Adipose tissue (tissue), 3 donors: ENCODE measurements around the gene AKNA. TPM values are rescaled to one million over a fixed set of nuclear protein-coding genes. Genes with fewer than 3 reads are reported as not detected.
"Not testable (repeated sequence)": the region's sequence is repeated elsewhere in the genome, so short reads cannot be mapped to it uniquely, and the experiment has no call there.

Source experiments
- H3K27ac ChIP-seq: one replicate; pipeline ENCODE4 v1.5.1; 2013; ENCODE audit warnings: low read depth, low read length
- WGBS, 3 donors: extraction: QIAGEN DNeasy Blood & Tissue Kit; methylation state at CpG; one replicate each; pipeline ENCODE4 v1.1.7; 2013; 5-methylcytosine and 5-hydroxymethylcytosine counted together
- polyA plus RNA-seq, 3 donors: library from polyadenylated mRNA; stranded (reverse); fragments of 200-250 nt; gene quantifications; one replicate each; pipeline ENCODE4 v1.2.3, GENCODE V29; 2013
- donor health status: healthy with polysubstance abuse.
- donor health status: Bipolar disorder and iron deficiency.
- donor health status: healthy.

The AKNA gene
- polyA plus RNA-seq, 3 donors: 10.3 to 25.5 (median 22.3) TPM

DNA sequence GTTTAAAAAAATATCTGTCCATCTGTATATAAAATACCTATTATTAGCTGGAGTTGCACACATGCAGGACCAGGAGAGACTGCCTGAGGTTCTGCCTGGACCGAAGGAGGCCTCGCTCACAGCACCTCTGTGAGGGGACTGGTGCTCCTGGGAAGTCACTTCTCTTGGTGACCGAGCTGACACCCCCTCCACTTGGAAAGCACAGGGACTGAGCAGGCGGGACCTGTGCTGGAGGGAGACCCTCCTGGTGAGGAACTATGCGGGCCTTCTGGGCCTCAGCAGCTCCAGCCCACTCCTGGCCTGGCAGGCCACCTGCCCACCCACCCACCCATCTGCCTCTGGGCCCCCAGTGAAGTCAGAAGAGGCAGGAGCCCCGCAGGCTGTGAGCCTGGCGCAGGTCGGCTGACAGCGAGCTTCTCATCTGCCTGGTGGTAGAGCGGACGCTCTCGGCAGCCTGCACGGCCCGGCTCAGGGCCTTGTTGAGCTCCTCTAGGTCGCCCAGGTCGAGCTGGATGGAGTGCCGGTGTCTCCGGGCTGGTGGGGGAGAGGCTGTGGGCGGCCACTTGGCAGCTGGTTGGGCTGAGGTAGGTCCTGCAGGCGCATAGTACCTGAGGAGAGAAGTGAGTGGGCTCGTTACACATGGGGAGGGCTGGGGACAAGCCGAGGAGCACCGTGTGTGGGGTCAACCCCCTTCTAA, 50.9 kb downstream of the AKNA start:
- 89 to 93% (median 89%) methylated on average over 21 to 23 of the region's 23 CpGs for WGBS, 3 donors
- no peak overlapping the region for H3K27ac ChIP-seq

DNA sequence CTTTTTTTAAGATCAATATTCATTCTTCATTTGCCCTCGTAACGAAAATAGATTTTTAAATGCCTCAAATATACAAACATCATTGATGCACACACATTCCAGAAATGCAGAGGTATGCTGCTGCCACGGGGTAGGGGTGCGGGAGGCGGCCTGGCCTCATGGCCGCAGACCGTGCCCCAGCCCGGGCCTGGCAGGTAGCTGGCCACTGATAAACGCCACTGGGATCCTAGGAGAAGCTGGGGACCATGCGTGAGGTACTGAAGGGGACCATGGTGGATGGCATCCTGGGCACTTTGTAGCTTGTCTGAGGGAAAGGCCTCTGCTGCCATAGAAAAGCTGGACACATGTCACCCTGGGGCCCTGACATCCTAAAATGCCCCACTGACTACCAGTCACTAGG, 51.6 kb downstream of the AKNA start:
- WGBS, 3 donors: 74 to 82% (median 80%) methylated on average over 10 of the region's 10 CpGs
- H3K27ac ChIP-seq: no peak overlapping the region

DNA sequence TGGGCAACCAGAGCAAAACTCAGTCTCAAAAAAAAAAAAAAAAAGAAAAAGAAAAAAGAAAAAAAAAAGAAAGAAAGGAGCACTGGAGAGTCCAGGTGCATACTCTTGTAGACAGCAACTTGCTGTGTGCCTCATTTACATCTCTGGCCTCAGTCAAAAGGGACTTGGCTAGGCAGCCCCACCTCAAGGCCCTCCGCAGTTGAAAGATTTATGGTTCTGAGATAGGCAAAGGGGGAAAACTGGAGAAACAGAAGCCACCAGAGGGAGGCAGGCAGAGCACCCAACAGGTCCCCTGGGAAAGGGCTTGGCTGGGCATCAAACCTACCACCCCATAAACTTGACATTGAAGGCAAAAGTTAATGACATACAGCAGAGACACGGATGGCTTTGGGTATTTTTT, 52.0 kb downstream of the AKNA start:
- 64 to 76% (median 72%) methylated on average over 2 of the region's 2 CpGs for WGBS, 3 donors
- H3K27ac ChIP-seq: no peak overlapping the region

DNA sequence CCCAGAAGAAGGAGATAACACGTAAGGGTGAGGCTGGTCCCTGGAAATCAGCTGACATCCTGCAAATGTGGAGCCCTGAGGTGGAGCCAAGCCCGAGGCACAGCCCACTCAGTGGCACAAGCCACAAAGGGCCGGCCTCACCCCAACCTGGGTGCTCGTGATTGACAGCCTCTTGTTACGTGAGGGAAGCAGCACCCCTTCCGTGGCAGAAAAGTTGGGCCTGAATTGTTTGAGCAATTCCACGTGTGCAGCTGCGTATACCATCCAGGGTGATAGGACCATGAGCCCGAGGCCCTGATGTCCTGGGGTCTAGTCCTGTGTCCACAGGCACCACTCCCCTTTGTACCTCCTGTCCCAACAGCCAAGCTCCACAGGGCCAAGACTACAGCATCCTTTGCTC, 53.3 kb downstream of the AKNA start:
- no peak overlapping the region for H3K27ac ChIP-seq
- WGBS, 3 donors: 90 to 95% (median 95%) methylated on average over 8 to 9 of the region's 9 CpGs

DNA sequence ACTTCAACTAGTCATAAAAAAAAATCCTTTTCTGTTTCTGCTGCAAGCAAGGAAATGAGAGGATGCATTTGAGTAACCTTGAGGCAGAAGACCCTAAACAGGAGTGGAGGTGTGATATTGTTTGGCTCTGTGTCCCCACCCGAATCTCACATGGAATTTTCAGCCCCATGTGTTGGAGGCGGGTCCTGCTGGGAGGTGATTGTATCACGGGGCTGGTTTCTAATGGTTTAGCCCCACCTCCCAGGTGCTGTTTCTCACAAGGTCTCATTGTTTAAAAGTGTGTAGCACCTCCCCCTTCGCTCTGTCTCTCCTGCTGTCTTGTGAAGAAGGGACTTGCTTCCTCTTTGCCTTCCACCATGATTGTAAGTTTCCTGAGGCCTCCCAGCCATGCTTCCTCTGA, 54.1 kb downstream of the AKNA start:
- not testable (repeated sequence) for H3K27ac ChIP-seq
- WGBS, 3 donors: 85 to 89% (median 86%) methylated on average over 2 to 3 of the region's 4 CpGs

DNA sequence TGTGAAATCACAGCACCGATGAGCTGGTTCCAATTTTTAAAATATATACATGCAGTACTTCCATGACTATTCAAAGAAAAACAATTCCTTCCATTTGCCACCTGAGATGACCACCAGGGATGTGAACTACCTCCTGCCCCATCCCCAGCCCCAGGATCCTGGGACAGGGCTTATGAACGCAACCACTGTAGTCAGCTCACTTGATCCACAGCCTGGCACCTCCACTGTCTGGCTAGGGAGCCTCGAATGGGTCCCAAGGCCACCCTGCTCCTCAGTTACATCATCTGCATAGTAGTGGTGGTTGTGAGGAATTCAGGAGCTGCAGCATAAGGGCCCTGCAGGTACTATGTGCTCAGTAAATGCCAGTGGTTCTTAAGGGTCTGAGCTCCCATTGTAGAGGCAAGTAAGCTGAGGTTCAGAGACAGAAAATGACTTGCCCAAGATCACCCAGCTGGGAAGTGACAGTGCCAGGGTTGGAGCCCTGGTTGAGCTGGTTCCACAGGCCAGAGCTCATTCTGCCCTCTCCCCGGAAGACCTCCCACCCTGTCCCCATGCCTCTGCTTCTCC, 55.2 kb downstream of the AKNA start:
- WGBS, 3 donors: 66 to 76% (median 71%) methylated on average over 4 of the region's 4 CpGs
- H3K27ac ChIP-seq: not testable (repeated sequence)

DNA sequence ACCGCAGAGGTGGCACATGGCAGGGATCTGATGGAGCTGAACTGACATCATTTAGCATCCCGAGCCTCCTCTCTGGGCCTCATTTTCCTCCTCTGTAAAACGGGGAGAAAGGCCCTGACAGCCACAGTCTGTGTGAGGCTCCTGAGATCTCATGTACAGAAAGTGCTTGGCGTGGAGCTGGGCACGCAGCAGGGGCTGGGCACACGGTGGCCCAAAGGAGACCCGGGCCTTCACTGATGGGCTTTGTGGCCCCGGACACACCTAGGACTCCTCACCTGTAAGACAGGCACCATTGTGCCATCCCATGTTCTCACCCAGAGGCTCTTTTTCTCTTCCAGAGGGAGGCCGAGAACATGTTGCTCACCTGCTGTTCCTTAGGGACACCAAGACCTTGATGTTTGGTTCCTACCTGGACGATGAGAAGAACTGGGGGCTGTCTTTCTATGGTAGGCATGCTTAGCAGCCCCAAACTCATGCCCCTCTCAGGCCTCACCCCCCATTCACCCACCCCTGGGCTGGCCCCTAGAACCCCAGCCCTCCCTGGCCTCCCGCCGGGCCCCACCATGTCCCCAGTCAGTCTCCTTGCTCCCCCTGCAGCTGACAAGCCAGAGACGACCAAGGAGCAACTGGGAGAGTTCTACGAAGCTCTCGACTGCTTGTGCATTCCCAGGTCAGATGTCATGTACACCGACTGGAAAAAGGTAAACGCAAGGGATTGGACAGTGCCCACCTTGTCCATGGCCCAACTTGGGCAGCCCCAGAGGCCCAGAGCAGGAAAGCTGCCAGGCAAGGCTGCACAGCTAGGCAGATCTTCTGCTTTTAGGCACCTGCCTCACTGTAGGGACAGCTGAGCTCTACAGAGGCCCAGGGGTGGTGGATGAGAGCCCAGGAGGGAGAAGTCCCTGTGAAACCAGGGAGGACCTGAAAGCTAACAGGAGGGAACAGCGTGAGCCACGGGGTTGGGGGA, 56.3 kb downstream of the AKNA start:
- 67 to 73% (median 71%) methylated on average over 15 of the region's 19 CpGs for WGBS, 3 donors
- H3K27ac ChIP-seq: not testable (repeated sequence)

DNA sequence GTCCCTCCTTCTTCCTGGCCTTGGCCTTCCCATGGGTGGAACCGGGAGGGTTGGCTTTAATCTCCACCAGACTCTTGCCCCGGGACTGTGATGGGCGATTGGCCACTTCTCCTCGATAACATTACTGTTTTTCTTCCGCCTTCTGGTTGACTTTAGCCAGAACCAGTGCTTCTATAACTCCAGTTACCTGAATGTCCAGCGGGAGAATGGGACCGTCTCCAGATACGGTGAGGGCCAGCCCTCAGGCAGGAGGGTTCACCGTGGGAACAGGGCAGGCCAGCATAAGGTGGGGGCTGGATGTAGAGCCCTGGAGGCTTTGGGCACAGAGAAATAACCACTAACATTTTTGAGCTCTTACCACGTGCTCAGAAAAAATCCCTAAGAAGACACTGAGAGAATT, 57.1 kb downstream of the AKNA start:
- WGBS, 3 donors: 66 to 81% (median 74%) methylated on average over 10 of the region's 10 CpGs
- H3K27ac ChIP-seq: no peak overlapping the region

DNA sequence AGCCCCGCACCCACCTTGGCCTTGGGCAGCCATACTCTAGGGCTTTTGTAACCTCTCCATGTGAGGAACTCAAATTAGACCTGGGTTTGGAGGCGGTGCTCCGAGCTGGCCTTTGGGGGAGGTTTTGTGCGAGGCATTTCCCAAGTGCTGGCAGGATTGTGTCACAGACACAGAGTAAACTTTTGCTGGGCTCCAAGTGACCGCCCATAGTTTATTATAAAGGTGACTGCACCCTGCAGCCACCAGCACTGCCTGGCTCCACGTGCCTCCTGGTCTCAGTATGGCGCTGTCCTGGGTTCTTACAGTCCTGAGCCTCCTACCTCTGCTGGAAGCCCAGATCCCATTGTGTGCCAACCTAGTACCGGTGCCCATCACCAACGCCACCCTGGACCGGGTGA, 58.2 kb downstream of the AKNA start, which contains the start of gene ORM2:
TSS of gene ORM2 (plus strand) at position 245 of the 398 bp plus-strand sequence. CDS start at position 281, 36 bp downstream.
- no CpG with 5 or more reads among the region's 10 CpGs for WGBS, 3 donors
- H3K27ac ChIP-seq: not testable (repeated sequence)

DNA sequence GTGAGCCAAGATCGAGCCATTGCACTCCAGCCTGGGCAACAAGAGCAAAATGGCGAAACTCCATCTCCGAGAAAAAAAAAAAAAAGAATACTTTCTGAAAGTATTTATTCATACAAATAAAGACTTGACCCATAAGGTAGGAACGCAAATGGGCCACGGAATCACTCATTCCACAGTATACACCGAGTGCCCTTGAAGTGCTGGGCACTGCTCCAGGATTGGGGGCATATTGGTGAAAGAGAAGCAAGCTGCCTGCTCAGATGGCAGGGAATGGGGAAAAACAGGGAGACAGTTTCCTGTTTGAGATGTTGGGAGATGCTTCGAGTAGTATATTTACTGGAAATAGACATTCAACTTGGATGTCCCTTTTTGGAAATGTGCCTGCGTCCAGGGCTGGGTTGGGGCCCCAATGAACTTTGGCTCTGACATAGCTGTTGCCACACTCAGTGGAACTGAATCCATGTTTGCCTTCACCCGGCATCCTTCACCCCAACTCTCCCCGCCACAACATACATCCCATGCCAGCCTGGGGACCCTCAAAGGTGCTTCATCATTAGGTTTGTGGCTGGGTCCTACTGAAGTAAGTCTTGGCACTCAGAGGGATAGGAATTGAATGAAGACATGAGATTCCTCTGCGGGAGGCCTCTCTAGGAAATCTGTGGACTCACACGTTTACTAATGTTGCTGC, 58.7 kb downstream of the AKNA start:
- not testable (repeated sequence) for H3K27ac ChIP-seq
- WGBS, 3 donors: 56 to 86% (median 74%) methylated on average over 7 to 11 of the region's 12 CpGs

DNA sequence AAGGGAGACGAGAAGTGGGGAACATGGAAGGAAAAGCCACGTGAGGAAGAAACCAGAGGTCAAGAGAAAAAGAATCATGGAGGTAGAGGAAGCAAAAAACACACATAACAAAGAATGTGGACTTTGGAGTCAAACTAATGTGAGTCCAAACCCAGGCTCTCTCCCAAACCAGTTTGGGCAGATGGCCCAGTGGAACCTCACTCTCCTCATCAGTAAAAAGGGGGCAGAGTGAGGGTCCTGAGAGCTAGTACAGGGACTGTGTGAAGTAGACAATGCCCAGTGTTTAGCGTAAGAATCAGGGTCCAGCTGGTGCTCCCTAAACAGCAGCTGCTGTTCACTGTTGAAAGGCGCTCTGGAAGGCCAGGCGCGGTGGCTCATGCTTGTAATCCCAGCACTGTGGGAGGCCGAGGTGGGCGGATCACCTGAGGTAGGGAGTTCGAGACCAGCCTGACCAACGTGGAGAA, 59.4 kb downstream of the AKNA start:
- not testable (repeated sequence) for H3K27ac ChIP-seq
- 83 to 89% (median 86%) methylated on average over 10 of the region's 10 CpGs for WGBS, 3 donors

DNA sequence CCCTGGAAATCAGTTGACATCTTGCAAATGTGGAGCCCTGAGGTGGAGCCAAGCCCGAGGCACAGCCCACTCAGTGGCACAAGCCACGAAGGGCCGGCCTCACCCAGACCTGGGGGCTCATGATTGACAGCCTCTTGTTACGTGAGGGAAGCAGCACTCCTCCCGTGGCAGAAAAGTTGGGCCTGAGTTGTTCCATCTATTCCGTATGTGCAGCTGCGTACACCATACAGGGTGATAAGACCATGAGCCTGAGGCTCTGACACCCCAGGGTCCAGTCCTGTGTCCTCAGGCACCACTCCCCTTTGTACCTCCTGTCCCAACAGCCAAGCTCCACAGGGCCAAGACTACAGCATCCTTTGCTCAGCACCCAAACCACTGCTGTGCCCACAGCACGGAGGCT, 60.0 kb downstream of the AKNA start:
- WGBS, 3 donors: 94 to 96% (median 95%) methylated on average over 8 of the region's 8 CpGs

DNA sequence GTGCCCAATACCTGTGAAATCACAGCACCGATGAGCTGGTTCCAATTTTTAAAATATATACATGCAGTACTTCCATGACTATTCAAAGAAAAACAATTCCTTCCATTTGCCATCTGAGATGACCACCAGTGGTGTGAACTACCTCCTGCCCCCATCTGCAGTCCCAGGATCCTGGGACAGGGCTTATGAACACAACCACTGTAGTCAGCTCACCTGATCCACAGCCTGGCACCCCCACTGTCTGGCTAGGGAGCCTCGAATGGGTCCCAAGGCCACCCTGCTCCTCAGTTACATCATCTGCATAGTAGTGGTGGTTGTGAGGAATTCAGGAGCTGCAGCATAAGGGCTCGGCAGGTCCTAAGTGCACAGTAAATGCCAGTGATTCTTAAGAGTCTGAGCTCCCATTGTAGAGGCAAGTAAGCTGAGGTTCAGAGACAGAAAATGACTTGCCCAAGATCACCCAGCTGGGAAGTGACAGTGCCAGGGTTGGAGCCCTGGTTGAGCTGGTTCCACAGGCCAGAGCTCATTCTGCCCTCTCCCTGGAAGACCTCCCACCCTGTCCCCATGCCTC, 62.0 kb downstream of the AKNA start:
- WGBS, 3 donors: 67 to 95% (median 84%) methylated on average over 3 of the region's 3 CpGs

More for the DNA sequence above, 60.0 kb downstream of the AKNA start:
- H3K27ac ChIP-seq: no peak overlapping the region

DNA sequence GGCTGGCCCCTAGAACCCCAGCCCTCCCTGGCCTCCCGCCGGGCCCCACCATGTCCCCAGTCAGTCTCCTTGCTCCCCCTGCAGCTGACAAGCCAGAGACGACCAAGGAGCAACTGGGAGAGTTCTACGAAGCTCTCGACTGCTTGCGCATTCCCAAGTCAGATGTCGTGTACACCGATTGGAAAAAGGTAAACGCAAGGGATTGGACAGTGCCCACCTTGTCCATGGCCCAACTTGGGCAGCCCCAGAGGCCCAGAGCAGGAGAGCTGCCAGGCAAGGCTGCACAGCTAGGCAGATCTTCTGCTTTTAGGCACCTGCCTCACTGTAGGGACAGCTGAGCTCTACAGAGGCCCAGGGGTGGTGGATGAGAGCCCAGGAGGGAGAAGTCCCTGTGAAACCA, 62.8 kb downstream of the AKNA start:
- H3K27ac ChIP-seq: not testable (repeated sequence)

More for the DNA sequence above, 62.0 kb downstream of the AKNA start:
- not testable (repeated sequence) for H3K27ac ChIP-seq

DNA sequence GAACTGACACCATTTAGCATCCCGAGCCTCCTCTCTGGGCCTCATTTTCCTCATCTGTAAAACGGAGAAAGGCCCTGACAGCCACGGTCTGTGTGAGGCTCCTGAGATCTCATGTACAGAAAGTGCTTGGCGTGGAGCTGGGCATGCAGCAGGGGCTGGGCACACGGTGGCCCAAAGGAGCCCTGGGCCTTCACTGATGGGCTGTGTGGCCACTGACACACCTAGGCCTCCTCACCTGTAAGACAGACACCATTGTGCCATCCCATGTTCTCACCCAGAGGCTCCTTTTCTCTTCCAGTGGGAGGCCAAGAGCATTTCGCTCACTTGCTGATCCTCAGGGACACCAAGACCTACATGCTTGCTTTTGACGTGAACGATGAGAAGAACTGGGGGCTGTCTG, 63.3 kb downstream of the AKNA start:
- 90 to 94% (median 93%) methylated on average over 8 of the region's 8 CpGs for WGBS, 3 donors
- no peak overlapping the region for H3K27ac ChIP-seq

More for the DNA sequence above, 62.8 kb downstream of the AKNA start:
- 85 to 87% (median 86%) methylated on average over 7 of the region's 9 CpGs for WGBS, 3 donors

DNA sequence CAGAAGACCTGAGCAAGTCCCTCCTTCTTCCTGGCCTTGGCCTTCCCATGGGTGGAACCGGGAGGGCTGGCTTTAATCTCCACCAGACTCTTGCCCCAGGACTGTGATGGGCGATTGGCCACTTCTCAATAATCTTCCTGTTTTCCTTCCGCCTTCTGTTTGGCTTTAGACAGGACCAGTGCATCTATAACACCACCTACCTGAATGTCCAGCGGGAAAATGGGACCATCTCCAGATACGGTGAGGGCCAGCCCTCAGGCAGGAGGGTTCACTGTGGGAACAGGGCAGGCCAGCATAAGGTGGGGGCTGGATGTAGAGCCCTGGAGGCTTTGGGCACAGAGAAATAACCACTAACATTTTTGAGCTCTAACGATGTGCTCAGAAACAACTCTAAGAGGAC, 63.9 kb downstream of the AKNA start:
- not testable (repeated sequence) for H3K27ac ChIP-seq
- WGBS, 3 donors: 75 to 81% (median 76%) methylated on average over 6 of the region's 6 CpGs

DNA sequence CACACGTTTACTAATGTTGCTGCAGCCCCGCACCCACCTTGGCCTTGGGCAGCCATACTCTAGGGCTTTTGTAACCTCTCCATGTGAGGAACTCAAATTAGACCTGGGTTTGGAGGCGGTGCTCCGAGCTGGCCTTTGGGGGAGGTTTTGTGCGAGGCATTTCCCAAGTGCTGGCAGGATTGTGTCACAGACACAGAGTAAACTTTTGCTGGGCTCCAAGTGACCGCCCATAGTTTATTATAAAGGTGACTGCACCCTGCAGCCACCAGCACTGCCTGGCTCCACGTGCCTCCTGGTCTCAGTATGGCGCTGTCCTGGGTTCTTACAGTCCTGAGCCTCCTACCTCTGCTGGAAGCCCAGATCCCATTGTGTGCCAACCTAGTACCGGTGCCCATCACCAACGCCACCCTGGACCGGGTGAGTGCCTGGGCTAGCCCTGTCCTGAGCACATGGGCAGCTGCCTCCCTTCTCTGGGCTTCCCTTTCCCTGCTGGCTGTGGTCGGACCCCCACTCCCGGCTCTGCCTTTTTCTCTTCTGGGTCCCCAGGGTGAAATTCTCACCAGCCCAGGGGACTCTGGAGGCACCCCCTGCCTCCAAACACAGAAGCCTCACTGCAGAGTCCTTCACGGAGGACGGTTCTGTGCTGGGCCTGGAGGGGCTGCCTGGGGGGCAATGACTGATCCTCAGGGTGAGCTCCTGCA, 64.8 kb downstream of the AKNA start, which contains the start of gene ORM1:
TSS of gene ORM1 (plus strand) at position 268 of the 701 bp plus-strand sequence. CDS start at position 304, 36 bp downstream.
- 54 to 74% (median 73%) methylated on average over 2 to 3 of the region's 15 CpGs for WGBS, 3 donors
- not testable (repeated sequence) for H3K27ac ChIP-seq
